Duodenal mucosa (tissue), 2 donors: Measurements from ENCODE around the gene NBPF4.
"Not testable (repeated sequence)": the region's sequence is repeated elsewhere in the genome, so short reads cannot be mapped to it uniquely, and the experiment has no call there.

Experiments
- H3K27ac ChIP-seq: one replicate; pipeline ENCODE4 v1.7.0; 2013; ENCODE audit warnings: low read depth, low read length
- H3K27me3 ChIP-seq, 2 donors: one replicate each; pipeline ENCODE4 v1.7.0; 2013; ENCODE audit warnings: low read length in 2 of 2, control low read depth in 1 of 2; ENCODE audit not compliant: insufficient read depth in 2 of 2, control insufficient read depth in 1 of 2
- H3K36me3 ChIP-seq, 2 donors: one replicate each; pipeline ENCODE4 v1.7.0; 2013; ENCODE audit warnings: low read length in 2 of 2, control low read depth in 1 of 2; ENCODE audit not compliant: insufficient read depth in 2 of 2, control insufficient read depth in 1 of 2
- H3K4me1 ChIP-seq, 2 donors: one replicate each; pipeline ENCODE4 v1.7.0; 2013; ENCODE audit warnings: low read length in 2 of 2, control low read depth in 1 of 2; ENCODE audit not compliant: insufficient read depth in 2 of 2, control insufficient read depth in 1 of 2
- H3K4me3 ChIP-seq, 2 donors: one replicate each; pipeline ENCODE4 v1.7.0; 2013; ENCODE audit warnings: low read length in 2 of 2, low read depth in 1 of 2
- H3K9ac ChIP-seq, 2 donors: one replicate each; pipeline ENCODE4 v1.7.0; 2013; ENCODE audit warnings: low read length in 2 of 2, low read depth in 1 of 2
- H3K9me3 ChIP-seq, 2 donors: one replicate each; pipeline ENCODE4 v1.7.0; 2013; ENCODE audit warnings: low read length in 2 of 2, control low read depth in 1 of 2; ENCODE audit not compliant: control insufficient read depth in 1 of 2

NBPF4 gene, protein sequence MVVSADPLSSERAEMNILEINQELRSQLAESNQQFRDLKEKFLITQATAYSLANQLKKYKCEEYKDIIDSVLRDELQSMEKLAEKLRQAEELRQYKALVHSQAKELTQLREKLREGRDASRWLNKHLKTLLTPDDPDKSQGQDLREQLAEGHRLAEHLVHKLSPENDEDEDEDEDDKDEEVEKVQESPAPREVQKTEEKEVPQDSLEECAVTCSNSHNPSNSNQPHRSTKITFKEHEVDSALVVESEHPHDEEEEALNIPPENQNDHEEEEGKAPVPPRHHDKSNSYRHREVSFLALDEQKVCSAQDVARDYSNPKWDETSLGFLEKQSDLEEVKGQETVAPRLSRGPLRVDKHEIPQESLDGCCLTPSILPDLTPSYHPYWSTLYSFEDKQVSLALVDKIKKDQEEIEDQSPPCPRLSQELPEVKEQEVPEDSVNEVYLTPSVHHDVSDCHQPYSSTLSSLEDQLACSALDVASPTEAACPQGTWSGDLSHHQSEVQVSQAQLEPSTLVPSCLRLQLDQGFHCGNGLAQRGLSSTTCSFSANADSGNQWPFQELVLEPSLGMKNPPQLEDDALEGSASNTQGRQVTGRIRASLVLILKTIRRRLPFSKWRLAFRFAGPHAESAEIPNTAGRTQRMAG

GRCh38 chr1:108243976-108244375 is at the start of gene NBPF4:
Gene NBPF4 (minus strand): TSS chr1:108244076. CDS start chr1:108243761, 315 bp downstream.
- not testable (repeated sequence) for H3K27ac ChIP-seq, H3K9me3 ChIP-seq, H3K4me1 ChIP-seq, H3K9ac ChIP-seq, H3K27me3 ChIP-seq, H3K4me3 ChIP-seq, H3K36me3 ChIP-seq

DNA sequence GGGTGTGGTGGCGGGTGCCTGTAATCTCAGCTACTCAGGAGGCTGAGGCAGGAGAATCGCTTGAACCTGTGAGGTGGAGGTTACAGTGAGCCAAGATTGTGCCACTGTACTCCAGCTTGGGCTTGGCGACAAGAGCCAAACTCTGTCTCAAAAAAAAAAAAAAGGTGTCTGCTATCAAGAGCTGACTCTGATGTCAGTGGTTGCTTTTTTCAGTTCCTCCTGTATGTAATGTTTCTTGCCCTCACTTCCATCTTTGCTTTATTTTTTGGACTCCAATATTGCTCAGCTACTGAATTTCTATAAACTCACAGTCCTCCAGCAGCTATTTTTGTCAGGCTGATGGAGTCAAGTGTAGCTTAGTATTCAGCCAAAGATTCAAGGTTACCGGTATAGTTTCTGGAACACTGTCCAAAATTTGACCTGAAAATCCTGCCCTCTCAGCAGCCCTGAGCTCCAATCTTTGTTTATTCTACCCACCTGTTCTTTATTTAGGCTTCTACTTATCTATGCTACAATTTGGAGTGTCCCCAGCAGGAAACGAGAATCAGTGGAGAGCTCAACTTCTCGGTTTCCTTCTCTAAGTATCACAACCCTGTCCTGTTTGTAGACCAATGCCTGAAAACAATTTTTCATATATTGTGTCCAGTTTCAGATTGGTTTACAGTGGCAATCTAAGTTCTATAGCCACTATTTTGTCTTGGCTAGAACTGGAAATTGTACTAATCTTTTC is 38.8 kb upstream of the NBPF4 start:
- not testable (repeated sequence) for H3K9me3 ChIP-seq, H3K4me3 ChIP-seq, H3K4me1 ChIP-seq, H3K9ac ChIP-seq, H3K36me3 ChIP-seq, H3K27ac ChIP-seq, H3K27me3 ChIP-seq

GRCh38 chr1:108272485-108273327 is 28.8 kb upstream of the NBPF4 start:
- not testable (repeated sequence) for H3K4me3 ChIP-seq, H3K27me3 ChIP-seq, H3K27ac ChIP-seq, H3K36me3 ChIP-seq, H3K9me3 ChIP-seq, H3K4me1 ChIP-seq, H3K9ac ChIP-seq

- H3K27me3 ChIP-seq, H3K9me3 ChIP-seq, H3K36me3 ChIP-seq, H3K4me1 ChIP-seq, H3K27ac ChIP-seq, H3K4me3 ChIP-seq, H3K9ac ChIP-seq: not testable (repeated sequence)
Measured at GRCh38 chr1:108267097-108267496, 23.2 kb upstream of the NBPF4 start.

- not testable (repeated sequence) for H3K4me1 ChIP-seq, H3K9ac ChIP-seq, H3K4me3 ChIP-seq, H3K36me3 ChIP-seq, H3K27me3 ChIP-seq, H3K27ac ChIP-seq, H3K9me3 ChIP-seq
Measured at GRCh38 chr1:108261967-108262366, 18.1 kb upstream of the NBPF4 start.

GRCh38 chr1:108261519-108261918 is 17.6 kb upstream of the NBPF4 start:
- H3K4me3 ChIP-seq, H3K9ac ChIP-seq, H3K27me3 ChIP-seq, H3K4me1 ChIP-seq, H3K27ac ChIP-seq, H3K9me3 ChIP-seq, H3K36me3 ChIP-seq: not testable (repeated sequence)

GRCh38 chr1:108260578-108261259 is 16.8 kb upstream of the NBPF4 start:
- H3K4me1 ChIP-seq, H3K4me3 ChIP-seq, H3K36me3 ChIP-seq, H3K9me3 ChIP-seq, H3K27me3 ChIP-seq, H3K27ac ChIP-seq, H3K9ac ChIP-seq: not testable (repeated sequence)

DNA sequence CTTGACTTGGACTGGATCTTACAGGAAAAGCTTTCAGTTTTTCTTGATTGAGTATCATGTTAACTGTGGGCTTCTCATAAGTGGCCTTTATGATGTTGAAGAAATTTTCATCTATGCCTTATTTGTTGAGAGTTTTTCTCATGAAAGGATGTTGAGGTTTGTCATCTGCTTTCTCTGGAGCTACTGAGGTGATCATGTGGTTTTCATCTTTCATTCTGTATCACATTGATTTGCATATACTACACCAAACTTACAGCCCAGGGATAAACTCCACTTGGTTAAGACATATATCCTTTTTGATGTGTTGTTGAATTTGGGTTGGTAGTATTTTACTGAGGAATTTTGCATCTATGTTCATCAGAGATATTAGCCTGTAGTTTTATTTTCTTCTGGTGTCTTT is 11.6 kb upstream of the NBPF4 start:
- not testable (repeated sequence) for H3K9me3 ChIP-seq, H3K36me3 ChIP-seq, H3K9ac ChIP-seq, H3K27ac ChIP-seq, H3K4me3 ChIP-seq, H3K27me3 ChIP-seq, H3K4me1 ChIP-seq

DNA sequence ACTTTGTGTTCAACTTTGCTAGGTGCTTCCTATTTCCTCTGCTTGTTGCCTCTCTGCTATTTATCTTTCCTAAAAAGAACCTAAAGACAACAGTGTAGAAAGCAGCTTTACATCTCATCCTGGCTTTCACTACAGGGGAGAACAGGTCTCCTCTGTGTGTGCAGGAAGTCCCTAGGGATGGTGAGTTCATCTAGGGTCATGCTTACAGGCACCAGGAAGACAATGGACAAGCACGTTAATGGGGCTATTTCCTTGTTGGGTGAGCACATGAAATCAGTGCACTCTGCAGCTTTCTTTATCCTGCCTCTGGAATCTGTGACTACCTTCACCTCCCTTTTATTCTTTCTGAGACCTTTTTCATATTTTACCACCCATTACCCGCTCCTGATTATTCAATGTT is 4.5 kb downstream of the NBPF4 start:
- not testable (repeated sequence) for H3K9ac ChIP-seq, H3K27me3 ChIP-seq, H3K36me3 ChIP-seq, H3K4me1 ChIP-seq, H3K9me3 ChIP-seq, H3K4me3 ChIP-seq, H3K27ac ChIP-seq
